Body of pancreas (tissue), 4 donors: ENCODE measurements around the gene PPFIA1. TPM values are rescaled to one million over a fixed set of nuclear protein-coding genes. Genes with fewer than 3 reads are reported as not detected.
A peak's percentile ranks its signal among the peaks of the same experiment; 100 is the strongest.

Source experiments
- ATAC-seq: fragments of 150-250 bp; one replicate; pipeline ENCODE4 v1.9.1; 2016
- DNase-seq, 4 donors: peaks; one replicate each; pipeline ENCODE4 v3.0.0-alpha.2; 2019
- H3K27ac ChIP-seq, 4 donors: fragments of 200-600 bp; sonication (generic); 1 replicate in 3 of 4; 2 replicates in 1 of 4; pipeline versions ENCODE4 v1.5.1 to v1.6.1; 2016 to 2019; ENCODE audit warnings: mild to moderate bottlenecking in 1 of 4, mixed read lengths in 1 of 4, moderate library complexity in 1 of 4
- H3K27me3 ChIP-seq, 2 donors: fragments of 200-600 bp; sonication (generic); one replicate each; pipeline ENCODE4 v1.6.0; 2016; ENCODE audit warnings: mild to moderate bottlenecking in 1 of 2
- H3K36me3 ChIP-seq, 2 donors: fragments of 200-600 bp; sonication (generic); replicated peaks in 1 of 2; 2 replicates each; pipeline ENCODE4 v1.5.1; 2016; ENCODE audit warnings: low read depth in 2 of 2; ENCODE audit not compliant: insufficient read depth in 1 of 2
- H3K4me1 ChIP-seq: fragments of 200-600 bp; sonication (generic); one replicate; pipeline ENCODE4 v1.6.0; 2016
- H3K4me3 ChIP-seq, 2 donors: fragments of 200-600 bp; sonication (generic); 1 replicate in 1 of 2; 2 replicates in 1 of 2; pipeline ENCODE4 v1.5.1; 2016 to 2019
- H3K9me3 ChIP-seq, 3 donors: fragments of 200-600 bp; sonication (generic); 1 replicate in 2 of 3; 2 replicates in 1 of 3; pipeline ENCODE4 v1.5.1; 2016
- CTCF ChIP-seq, 7 experiments: fragments of 450-650 bp in 4 of 7; fragments of 200-600 bp in 3 of 7; sonication (generic) in 3 of 7; IDR thresholded peaks; one replicate each; pipeline ENCODE4 v1.5.1; 2016 to 2019; ENCODE audit warnings: antibody characterized with exemption in 7 of 7
- POLR2A ChIP-seq, 3 donors: fragments of 450-650 bp; IDR thresholded peaks; one replicate each; pipeline ENCODE4 v1.6.1; 2016; ENCODE audit warnings: antibody characterized with exemption in 3 of 3, mild to moderate bottlenecking in 2 of 3
- WGBS, 2 donors: methylation state at CpG; one replicate each; pipeline ENCODE4 v1.1.5; 2017; 5-methylcytosine and 5-hydroxymethylcytosine counted together
- intact Hi-C: fragments of 100-400 bp; cut with DNase I; formaldehyde crosslinking; loops from one replicate; pipeline ENCODE4 v1.15.1; 2023
- total RNA-seq, 2 donors: library from RNA; depleted of rRNA; stranded (reverse); fragments of >200 nt; gene quantifications; one replicate each; pipeline ENCODE4 v1.1.0, GENCODE V29; 2016

Gene PPFIA1
- total RNA-seq, 2 donors from 2014 or later: 22.1 to 29.3 TPM

- no peaks in the 10 kb centered on the region for H3K27me3 ChIP-seq
- ATAC-seq: no peak
- no peaks in the 10 kb centered on the region for H3K9me3 ChIP-seq
- DNase-seq: no peak
- TF ChIP-seq CTCF (IDR thresholded peaks at IDR 0.05) (no peak), POLR2A (IDR thresholded peaks at IDR 0.05) (no peak)
- no peak overlapping the region for H3K4me3 ChIP-seq
- H3K36me3 ChIP-seq: no peaks in the 10 kb centered on the region
- H3K4me1 ChIP-seq: no peaks in the 10 kb centered on the region
- no peak overlapping the region for H3K27ac ChIP-seq
- intact Hi-C loops: no loop called here
Observed at GRCh38 chr11:70233034-70233433, 37.5 kb upstream of the PPFIA1 start.

GRCh38 chr11:70233511-70233934 is 37.0 kb upstream of the PPFIA1 start:
- DNase-seq (no peak), ATAC-seq (peak; percentile 30)
- Histone ChIP-seq H3K27me3 (no peaks in the 10 kb centered on the region), H3K4me3 (no peak overlapping the region), H3K27ac (no peak overlapping the region), H3K4me1 (no peaks in the 10 kb centered on the region), H3K9me3 (no peaks in the 10 kb centered on the region), H3K36me3 (no peaks in the 10 kb centered on the region)
- WGBS, 2 donors: 61 to 72% methylated on average over 6 to 10 of the region's 11 CpGs
- no peak for TF ChIP-seq POLR2A (IDR thresholded peaks at IDR 0.05)
- TF ChIP-seq CTCF (IDR thresholded peaks at IDR 0.05): no peak
- intact Hi-C loops: no loop called here

GRCh38 chr11:70233962-70234361 is 36.5 kb upstream of the PPFIA1 start:
- ATAC-seq (no peak), DNase-seq (no peak)
- TF ChIP-seq POLR2A (IDR thresholded peaks at IDR 0.05) (no peak), CTCF (IDR thresholded peaks at IDR 0.05) (no peak)
- intact Hi-C loops: no loop called here
- Histone ChIP-seq H3K27me3 (no peaks in the 10 kb centered on the region), H3K27ac (no peak overlapping the region), H3K4me3 (no peak overlapping the region), H3K36me3 (no peaks in the 10 kb centered on the region), H3K9me3 (no peaks in the 10 kb centered on the region), H3K4me1 (no peaks in the 10 kb centered on the region)
- WGBS, 2 donors: 80 to 93% methylated on average over 7 of the region's 9 CpGs

- H3K4me3 ChIP-seq: no peak overlapping the region
- ATAC-seq (no peak), DNase-seq (no peak)
- intact Hi-C loops: no loop called here
- TF ChIP-seq POLR2A (IDR thresholded peaks at IDR 0.05) (no peak), CTCF (IDR thresholded peaks at IDR 0.05) (no peak)
- H3K27me3 ChIP-seq: no peaks in the 10 kb centered on the region
- H3K9me3 ChIP-seq: no peaks in the 10 kb centered on the region
- 57% methylated on average over 16 of the region's 16 CpGs; no CpG with 5 or more reads in 1 of the 2 donors for WGBS, 2 donors
- no peaks in the 10 kb centered on the region for H3K36me3 ChIP-seq
- H3K27ac ChIP-seq: no peak overlapping the region
- H3K4me1 ChIP-seq: no peaks in the 10 kb centered on the region
Observed at GRCh38 chr11:70240337-70240736, 30.2 kb upstream of the PPFIA1 start.

- Histone ChIP-seq H3K27ac (no peak overlapping the region), H3K36me3 (no peaks in the 10 kb centered on the region), H3K27me3 (no peaks in the 10 kb centered on the region), H3K4me1 (no peaks in the 10 kb centered on the region), H3K4me3 (no peak overlapping the region), H3K9me3 (no peaks in the 10 kb centered on the region)
- WGBS, 2 donors: 73 to 79% methylated on average over 3 of the region's 3 CpGs
- DNase-seq (no peak), ATAC-seq (no peak)
- TF ChIP-seq POLR2A (IDR thresholded peaks at IDR 0.05) (no peak), CTCF (IDR thresholded peaks at IDR 0.05) (no peak)
- intact Hi-C loops: no loop called here
Observed at GRCh38 chr11:70241709-70242108, 28.8 kb upstream of the PPFIA1 start.
